Loucy (cell line): Measurements from ENCODE around the gene NELFB.

Source experiments
- CTCF ChIP-seq: fragments of 200-600 bp; sonication (generic); conservative IDR thresholded peaks from 2 replicates; pipeline ENCODE4 v1.5.1; 2014; ENCODE audit warnings: mild to moderate bottlenecking, antibody characterized with exemption, low read length
- EZH2phosphoT487 ChIP-seq: fragments of 200-600 bp; IDR thresholded peaks from 2 replicates; pipeline ENCODE4 v1.6.1; 2018; ENCODE audit warnings: antibody characterized with exemption, mild to moderate bottlenecking, moderate library complexity, borderline replicate concordance

- TF ChIP-seq CTCF (no peak), EZH2phosphoT487 (no peak)
Measured at GRCh38 chr9:137244486-137245449, 10.4 kb upstream of the NELFB start.
